Measurements from ENCODE around the gene TNFRSF1A.

DNA sequence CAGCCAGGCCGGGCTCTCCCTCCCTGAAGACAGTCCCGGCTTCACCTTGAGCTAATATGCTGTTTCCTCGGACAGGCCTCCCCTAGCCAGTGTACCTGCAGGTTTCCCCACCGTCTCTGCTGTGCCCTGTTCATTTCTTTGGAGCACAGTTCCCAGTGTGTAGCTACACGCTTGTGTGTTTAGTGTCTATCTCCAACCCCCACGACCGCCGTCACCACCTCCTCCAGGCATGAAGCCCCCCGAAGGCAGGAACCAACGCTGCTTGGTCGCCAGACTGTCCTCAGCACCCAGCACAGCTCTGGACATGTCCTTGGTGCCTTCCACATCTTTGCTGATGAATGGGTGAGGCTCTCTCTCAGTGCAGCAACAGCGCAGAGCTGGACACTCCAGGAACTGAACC is 57.6 kb downstream of the TNFRSF1A start:
- TF ChIP-seq, protein P1, sequence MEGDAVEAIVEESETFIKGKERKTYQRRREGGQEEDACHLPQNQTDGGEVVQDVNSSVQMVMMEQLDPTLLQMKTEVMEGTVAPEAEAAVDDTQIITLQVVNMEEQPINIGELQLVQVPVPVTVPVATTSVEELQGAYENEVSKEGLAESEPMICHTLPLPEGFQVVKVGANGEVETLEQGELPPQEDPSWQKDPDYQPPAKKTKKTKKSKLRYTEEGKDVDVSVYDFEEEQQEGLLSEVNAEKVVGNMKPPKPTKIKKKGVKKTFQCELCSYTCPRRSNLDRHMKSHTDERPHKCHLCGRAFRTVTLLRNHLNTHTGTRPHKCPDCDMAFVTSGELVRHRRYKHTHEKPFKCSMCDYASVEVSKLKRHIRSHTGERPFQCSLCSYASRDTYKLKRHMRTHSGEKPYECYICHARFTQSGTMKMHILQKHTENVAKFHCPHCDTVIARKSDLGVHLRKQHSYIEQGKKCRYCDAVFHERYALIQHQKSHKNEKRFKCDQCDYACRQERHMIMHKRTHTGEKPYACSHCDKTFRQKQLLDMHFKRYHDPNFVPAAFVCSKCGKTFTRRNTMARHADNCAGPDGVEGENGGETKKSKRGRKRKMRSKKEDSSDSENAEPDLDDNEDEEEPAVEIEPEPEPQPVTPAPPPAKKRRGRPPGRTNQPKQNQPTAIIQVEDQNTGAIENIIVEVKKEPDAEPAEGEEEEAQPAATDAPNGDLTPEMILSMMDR (IDR thresholded peaks at IDR 0.05): no peak
- TF ChIP-seq POLR2A (IDR thresholded peaks at IDR 0.05): no peak

Data from esophagus squamous epithelium (tissue), 4 donors.